ENCODE measurements around the gene RARRES1. TPM values are rescaled to one million over a fixed set of nuclear protein-coding genes. Genes with fewer than 3 reads are reported as not detected.

RARRES1 gene
- total RNA-seq, 2 donors from 2014 or later: 3.0 to 18.4 TPM

DNA sequence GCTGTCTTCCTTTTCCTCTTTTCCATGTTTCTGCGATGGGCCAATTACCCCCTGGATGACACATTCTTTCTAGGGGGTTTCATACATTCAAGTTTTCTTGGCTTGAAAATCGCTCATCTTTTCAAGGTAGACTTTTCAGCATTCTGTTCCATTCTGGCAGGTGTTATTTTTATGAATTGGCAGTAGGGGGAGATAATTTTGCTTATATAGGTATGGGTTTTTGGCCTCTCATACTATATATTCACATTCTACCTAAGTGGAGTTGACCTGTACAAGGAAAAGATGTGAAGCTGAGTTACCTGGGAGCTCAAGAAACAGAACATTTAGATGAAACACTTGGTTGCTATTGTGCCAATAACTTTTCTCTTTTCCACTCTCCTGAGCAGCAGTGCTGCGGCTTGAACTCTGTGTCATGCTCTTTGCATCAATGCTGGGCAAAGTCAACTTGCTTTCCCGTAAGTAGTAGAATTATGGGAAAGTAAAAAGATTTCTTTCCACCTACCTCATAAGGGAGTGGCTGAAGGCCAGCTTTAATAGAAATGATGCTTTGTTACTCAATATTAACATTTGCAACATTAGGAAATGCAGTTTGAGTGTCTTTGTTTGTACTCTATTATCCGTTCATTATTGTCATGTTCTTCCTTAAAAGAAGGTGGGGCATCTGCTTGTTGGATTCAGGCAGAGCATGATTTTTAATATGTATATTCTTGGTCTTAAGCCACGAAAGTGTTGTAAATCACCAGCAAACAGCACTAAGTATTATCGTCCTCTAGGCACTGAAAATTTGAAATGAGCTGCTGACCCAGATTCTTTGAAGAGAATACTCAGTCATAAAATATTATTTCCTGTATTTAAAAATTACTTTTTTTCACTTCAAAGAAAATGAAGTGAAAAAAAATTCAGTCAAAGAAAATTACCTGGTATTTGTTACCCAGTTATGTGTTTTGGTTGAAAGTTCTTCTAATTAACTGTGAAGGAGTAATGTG, 41.9 kb upstream of the RARRES1 start:
- H3K4me1 ChIP-seq: peaks cover 7% of the 10 kb centered on the region
- DNase-seq (no peak), ATAC-seq (peak; percentile 34)
- intact Hi-C loops (cut with DNase I): no loop called here
- 73 to 77% methylated on average over 7 of the region's 7 CpGs for WGBS, 2 donors
- H3K9me3 ChIP-seq: no peaks in the 10 kb centered on the region
- no peak for TF ChIP-seq POLR2A (IDR thresholded peaks at IDR 0.05)
- TF ChIP-seq, protein P1, sequence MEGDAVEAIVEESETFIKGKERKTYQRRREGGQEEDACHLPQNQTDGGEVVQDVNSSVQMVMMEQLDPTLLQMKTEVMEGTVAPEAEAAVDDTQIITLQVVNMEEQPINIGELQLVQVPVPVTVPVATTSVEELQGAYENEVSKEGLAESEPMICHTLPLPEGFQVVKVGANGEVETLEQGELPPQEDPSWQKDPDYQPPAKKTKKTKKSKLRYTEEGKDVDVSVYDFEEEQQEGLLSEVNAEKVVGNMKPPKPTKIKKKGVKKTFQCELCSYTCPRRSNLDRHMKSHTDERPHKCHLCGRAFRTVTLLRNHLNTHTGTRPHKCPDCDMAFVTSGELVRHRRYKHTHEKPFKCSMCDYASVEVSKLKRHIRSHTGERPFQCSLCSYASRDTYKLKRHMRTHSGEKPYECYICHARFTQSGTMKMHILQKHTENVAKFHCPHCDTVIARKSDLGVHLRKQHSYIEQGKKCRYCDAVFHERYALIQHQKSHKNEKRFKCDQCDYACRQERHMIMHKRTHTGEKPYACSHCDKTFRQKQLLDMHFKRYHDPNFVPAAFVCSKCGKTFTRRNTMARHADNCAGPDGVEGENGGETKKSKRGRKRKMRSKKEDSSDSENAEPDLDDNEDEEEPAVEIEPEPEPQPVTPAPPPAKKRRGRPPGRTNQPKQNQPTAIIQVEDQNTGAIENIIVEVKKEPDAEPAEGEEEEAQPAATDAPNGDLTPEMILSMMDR (IDR thresholded peaks at IDR 0.05): no peak
- no peak overlapping the region for H3K4me3 ChIP-seq
- no peaks in the 10 kb centered on the region for H3K36me3 ChIP-seq (replicated peaks in 1 of 2; ENCODE audit: insufficient read depth in 1 of 2, low read depth in 2 of 2)
- H3K27me3 ChIP-seq: no peaks in the 10 kb centered on the region
- no peak overlapping the region for H3K27ac ChIP-seq

DNA sequence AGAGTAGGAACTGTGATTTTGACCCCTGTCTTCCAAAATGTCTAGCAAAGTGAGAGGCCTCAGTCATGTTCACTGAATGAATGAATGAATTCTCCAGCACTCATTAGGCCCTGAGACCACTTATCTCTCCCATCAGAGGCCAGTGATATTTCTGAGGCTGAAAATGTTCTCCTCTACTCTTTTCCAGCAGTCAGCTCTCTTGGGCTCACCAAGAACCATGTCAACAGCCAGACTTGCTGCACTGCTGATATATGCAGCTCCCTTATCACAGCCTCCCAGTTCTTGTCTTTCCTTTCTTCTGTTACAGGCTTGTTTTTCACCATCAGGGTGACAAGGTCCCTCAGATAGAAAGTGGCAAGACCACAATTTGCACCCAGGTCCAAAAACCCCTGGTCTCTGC, 40.9 kb upstream of the RARRES1 start:
- intact Hi-C loops (cut with DNase I): no loop called here
- no peaks in the 10 kb centered on the region for H3K9me3 ChIP-seq
- H3K4me3 ChIP-seq: no peak overlapping the region
- peaks cover 16% of the 10 kb centered on the region for H3K4me1 ChIP-seq
- no peaks in the 10 kb centered on the region for H3K36me3 ChIP-seq (replicated peaks in 1 of 2; ENCODE audit: insufficient read depth in 1 of 2, low read depth in 2 of 2)
- no peak overlapping the region for H3K27ac ChIP-seq
- H3K27me3 ChIP-seq: no peaks in the 10 kb centered on the region
- no peak for DNase-seq
- no peak for TF ChIP-seq POLR2A (IDR thresholded peaks at IDR 0.05)
- TF ChIP-seq, protein P1 (IDR thresholded peaks at IDR 0.05): no peak
- no peak for ATAC-seq

DNA sequence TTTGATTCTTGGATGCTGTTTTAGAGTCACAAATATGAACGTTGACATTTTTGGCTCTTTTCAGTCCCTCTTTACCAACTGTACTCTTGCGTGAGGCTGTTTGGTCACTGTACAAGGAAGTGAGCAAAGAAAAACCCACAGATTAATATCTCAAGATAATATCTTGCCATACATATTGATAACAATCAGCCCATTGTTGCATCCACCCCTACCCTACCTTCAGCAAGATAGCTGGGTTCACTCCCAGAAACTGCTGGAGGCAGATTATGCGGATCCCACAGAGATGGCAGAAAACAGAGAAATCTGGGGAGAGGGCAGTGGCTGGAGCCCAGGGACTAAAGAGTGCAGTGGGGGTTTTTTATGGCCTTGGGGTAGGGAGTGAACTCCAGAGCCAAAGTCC, 39.7 kb upstream of the RARRES1 start:
- intact Hi-C loops (cut with DNase I): no loop called here
- Histone ChIP-seq H3K4me3 (no peak overlapping the region), H3K9me3 (no peaks in the 10 kb centered on the region), H3K27ac (peak overlapping the region in 3 of 4 donors; percentile 19 to 38 (median 36)), H3K4me1 (peaks cover 20% of the 10 kb centered on the region), H3K27me3 (no peaks in the 10 kb centered on the region), H3K36me3 (replicated peaks in 1 of 2; ENCODE audit: insufficient read depth in 1 of 2, low read depth in 2 of 2) (no peaks in the 10 kb centered on the region)
- 52 to 63% methylated on average over 3 of the region's 3 CpGs for WGBS, 2 donors
- ATAC-seq: peak; percentile 52
- TF ChIP-seq POLR2A (IDR thresholded peaks at IDR 0.05): no peak
- DNase-seq: no peak

DNA sequence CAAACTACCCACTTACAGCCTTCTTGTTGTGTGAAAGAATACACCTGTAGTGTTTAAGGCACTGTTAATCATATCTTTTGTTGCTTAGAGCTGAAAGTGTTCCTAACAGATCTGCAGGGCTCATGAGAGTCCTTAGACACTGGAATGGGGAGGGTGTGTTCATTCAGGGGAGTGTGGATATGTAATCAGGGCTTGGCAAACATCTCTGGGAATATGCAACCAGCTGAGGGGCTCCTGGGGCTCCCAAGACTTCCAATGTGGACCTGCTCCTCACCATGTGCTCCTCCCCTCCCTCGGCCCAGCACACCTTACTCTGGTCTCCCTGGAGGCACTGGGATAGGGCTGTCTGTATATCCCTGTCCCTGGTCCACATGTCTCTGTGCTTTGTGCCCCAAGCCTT, 39.3 kb upstream of the RARRES1 start:
- Histone ChIP-seq H3K9me3 (no peaks in the 10 kb centered on the region), H3K36me3 (replicated peaks in 1 of 2; ENCODE audit: insufficient read depth in 1 of 2, low read depth in 2 of 2) (no peaks in the 10 kb centered on the region), H3K4me3 (no peak overlapping the region), H3K27me3 (no peaks in the 10 kb centered on the region), H3K4me1 (peaks cover 20% of the 10 kb centered on the region), H3K27ac (peak overlapping the region in 3 of 4 donors; percentile 19 to 36 (median 35))
- WGBS, 2 donors: 69 to 85% methylated on average over 1 of the region's 1 CpG
- no peak for TF ChIP-seq POLR2A (IDR thresholded peaks at IDR 0.05)
- TF ChIP-seq, protein P1 (IDR thresholded peaks at IDR 0.05): no peak
- intact Hi-C loops (cut with DNase I): no loop called here
- DNase-seq (no peak), ATAC-seq (no peak)

DNA sequence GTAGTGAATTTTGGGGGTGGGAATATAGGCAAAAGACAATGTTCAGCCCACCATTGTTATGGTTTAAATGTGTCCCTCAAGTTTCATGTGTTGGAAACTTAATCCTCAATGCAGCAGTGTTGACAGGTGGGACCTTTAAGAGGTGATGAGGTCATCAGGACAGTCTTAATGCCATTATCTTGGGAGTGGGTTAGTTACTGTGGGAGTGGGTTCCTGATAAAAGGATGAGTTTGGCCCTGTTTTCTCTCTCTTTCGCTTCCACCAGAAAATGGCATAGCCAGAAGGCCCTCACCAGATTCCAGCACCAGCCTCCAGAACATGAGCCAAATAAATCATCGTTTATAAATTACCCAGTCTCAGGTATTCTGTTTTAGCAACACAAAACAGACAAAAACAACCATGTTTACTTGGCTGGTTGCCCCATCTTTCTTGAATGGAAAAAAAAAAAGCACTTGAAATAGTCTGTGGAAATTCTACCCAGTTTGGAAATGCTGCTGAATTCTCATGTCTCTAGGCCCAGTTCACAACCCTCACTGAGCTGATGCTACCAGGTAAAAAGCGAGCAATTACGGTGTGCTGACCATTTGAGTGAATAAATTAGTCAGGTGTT, 38.6 kb upstream of the RARRES1 start:
- Histone ChIP-seq H3K27ac (no peak overlapping the region), H3K27me3 (no peaks in the 10 kb centered on the region), H3K4me3 (no peak overlapping the region), H3K36me3 (replicated peaks in 1 of 2; ENCODE audit: insufficient read depth in 1 of 2, low read depth in 2 of 2) (no peaks in the 10 kb centered on the region), H3K9me3 (no peaks in the 10 kb centered on the region), H3K4me1 (peaks cover 20% of the 10 kb centered on the region)
- ATAC-seq (no peak), DNase-seq (no peak)
- TF ChIP-seq, protein P1 (IDR thresholded peaks at IDR 0.05): no peak
- TF ChIP-seq POLR2A (IDR thresholded peaks at IDR 0.05): no peak
- WGBS, 2 donors: 92 to 93% methylated on average over 4 of the region's 4 CpGs
- intact Hi-C loops (cut with DNase I): no loop called here
